NCI-H1694 treated with DMSO at 0.1 percent for 48 hours (cell line): ENCODE results near the gene CD74.
A peak's percentile ranks its signal among the peaks of the same experiment; 100 is the strongest.

Experiments
- DNase-seq: peaks from one replicate; lab custom pipeline; 2025; lab: John Stamatoyannopoulos, UW

CD74 gene

GRCh38 chr5:150410524-150411244 lies 2.0 kb downstream of the CD74 start:
- peak; percentile 70 for DNase-seq

GRCh38 chr5:150409638-150410523 lies 2.8 kb downstream of the CD74 start:
- peak; percentile 87 for DNase-seq

- no peak for DNase-seq
These were observed 4.3 kb downstream of the CD74 start for GRCh38 chr5:150408231-150408943.

- DNase-seq = no peak
These were observed 5.5 kb downstream of the CD74 start for GRCh38 chr5:150407096-150407720.

- DNase-seq = no peak
These were observed 6.0 kb downstream of the CD74 start for GRCh38 chr5:150406723-150407095.

GRCh38 chr5:150406103-150406722 lies 6.5 kb downstream of the CD74 start:
- DNase-seq = no peak

- DNase-seq = no peak
These were observed 7.5 kb downstream of the CD74 start for GRCh38 chr5:150404941-150405816.

GRCh38 chr5:150404535-150404934 lies 8.2 kb downstream of the CD74 start:
- no peak for DNase-seq

GRCh38 chr5:150404121-150404520 lies 8.6 kb downstream of the CD74 start:
- no peak for DNase-seq

GRCh38 chr5:150402901-150403342 lies 9.8 kb downstream of the CD74 start:
- no peak for DNase-seq

- no peak for DNase-seq
These were observed 10.4 kb downstream of the CD74 start for GRCh38 chr5:150402229-150402773.

GRCh38 chr5:150401376-150402228 lies 11.1 kb downstream of the CD74 start:
- no peak for DNase-seq

GRCh38 chr5:150401076-150401375 lies 11.7 kb downstream of the CD74 start:
- DNase-seq = no peak

GRCh38 chr5:150400316-150401075 lies 12.2 kb downstream of the CD74 start:
- no peak for DNase-seq

- no peak for DNase-seq
These were observed 13.0 kb downstream of the CD74 start for GRCh38 chr5:150399524-150400211.

GRCh38 chr5:150398722-150399523 lies 13.8 kb downstream of the CD74 start:
- no peak for DNase-seq
